ENCODE results near the gene CARD19. TPM values are rescaled to one million over a fixed set of nuclear protein-coding genes. Genes with fewer than 3 reads are reported as not detected.

Gene CARD19
- total and polyA plus RNA-seq, 2 donors (not counting 1 experiment from before 2014, with no cell fraction given): 31.9 to 63.4 TPM

DNA sequence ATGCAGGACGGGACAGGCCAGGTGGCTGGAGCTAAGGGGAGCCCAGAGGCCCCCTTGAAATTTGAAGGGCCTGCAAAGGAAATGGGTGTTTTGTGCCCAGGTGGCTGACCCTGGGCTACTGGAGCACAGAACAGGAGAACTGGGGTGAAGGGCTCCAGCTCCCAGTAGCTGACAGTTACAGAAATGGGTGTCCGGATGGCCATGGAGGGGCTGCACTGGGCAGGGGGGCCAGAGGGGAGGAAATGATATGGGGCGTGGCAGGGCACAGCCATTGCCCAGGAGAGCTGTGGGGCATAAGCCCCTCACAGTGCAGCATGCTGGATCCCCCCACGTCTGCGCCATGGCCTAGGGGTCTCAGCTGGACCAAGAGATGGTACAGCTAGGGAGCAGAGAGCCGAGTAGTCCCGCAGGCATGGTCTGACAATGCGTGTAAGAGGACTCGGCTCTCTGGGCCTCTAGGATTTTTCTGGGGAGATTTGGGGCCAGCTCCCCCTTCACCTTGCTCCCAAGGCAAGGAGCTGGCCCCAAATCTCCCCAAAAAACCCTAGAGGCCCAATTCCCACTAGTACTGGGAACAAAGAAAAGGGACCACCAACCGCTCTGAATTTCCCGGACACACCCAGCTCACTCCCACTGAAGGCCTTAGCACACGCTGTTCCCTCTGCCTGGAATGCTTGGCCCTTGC, 7.9 kb upstream of the CARD19 start:
- H3K9me3 ChIP-seq (ENCODE audit: control extremely low read depth in 1 of 3, control insufficient read depth in 2 of 3, insufficient read depth in 1 of 3, low read length in 2 of 3): peaks cover 0 to 26% (median 0%) of the 10 kb centered on the region in 3 donors
- H3K79me2 ChIP-seq (ENCODE audit: control insufficient read depth, insufficient read depth, low read length): no peaks in the 10 kb centered on the region
- Mint-ChIP-seq H3K4me3 (no peak overlapping the region), H3K27ac (peak overlapping the region; percentile 48), H3K9me3 (ENCODE audit: insufficient read depth) (peaks cover 5% of the 10 kb centered on the region), H3K4me1 (peaks cover 31% of the 10 kb centered on the region), H3K27me3 (no peaks in the 10 kb centered on the region)
- POLR2A ChIA-PET: no interaction called here
- H4K20me1 ChIP-seq (ENCODE audit: control insufficient read depth, insufficient read depth, low read length, poor library complexity, severe bottlenecking): no peaks in the 10 kb centered on the region
- intact Hi-C loops (cut with micrococcal nuclease): no loop called here
- CTCF ChIA-PET: interaction anchor here (0.8 to 2.0 kb wide), 2 partner anchors 20 to 21 kb away, joined by 3 to 4 read pairs; no protein-coding TSS in a partner anchor
- peaks cover 7 to 39% of the 10 kb centered on the region in 2 experiments for H3K36me3 ChIP-seq (replicated peaks in 1 of 2; ENCODE audit: control extremely low read depth in 1 of 2, control insufficient read depth in 1 of 2, extremely low read depth in 1 of 2, insufficient read depth in 2 of 2, low read length in 1 of 2)
- H3K4me1 ChIP-seq (ENCODE audit: control insufficient read depth in 2 of 2, insufficient read depth in 2 of 2, low read length in 2 of 2): peaks cover 27 to 28% of the 10 kb centered on the region in 2 donors
- H3K27me3 ChIP-seq (replicated peaks in 1 of 4; ENCODE audit: control extremely low read depth in 1 of 4, control insufficient read depth in 3 of 4, insufficient read depth in 4 of 4, low read length in 3 of 4): no peaks in the 10 kb centered on the region
- DNase-seq (no peak), ATAC-seq (ENCODE audit: low read depth) (no peak)
- H3K4me2 ChIP-seq (replicated peaks; ENCODE audit: low read depth, low read length, poor library complexity, severe bottlenecking): no peak overlapping the region
- no peak overlapping the region for H3K4me3 ChIP-seq (ENCODE audit: control extremely low read depth in 1 of 5, extremely low read depth in 1 of 5, insufficient read depth in 1 of 5, low read depth in 2 of 5, low read length in 4 of 5)
- H2AFZ ChIP-seq (ENCODE audit: insufficient read depth, low read depth, low read length, poor library complexity, severe bottlenecking): no peak overlapping the region
- 97% methylated on average over 10 of the region's 12 CpGs for WGBS (ENCODE audit: insufficient coverage)
- H3K27ac ChIP-seq (ENCODE audit: low read length in 2 of 2): no peak overlapping the region
- no peak overlapping the region for H3K9ac ChIP-seq (ENCODE audit: low read length)
- TF ChIP-seq, protein P1, sequence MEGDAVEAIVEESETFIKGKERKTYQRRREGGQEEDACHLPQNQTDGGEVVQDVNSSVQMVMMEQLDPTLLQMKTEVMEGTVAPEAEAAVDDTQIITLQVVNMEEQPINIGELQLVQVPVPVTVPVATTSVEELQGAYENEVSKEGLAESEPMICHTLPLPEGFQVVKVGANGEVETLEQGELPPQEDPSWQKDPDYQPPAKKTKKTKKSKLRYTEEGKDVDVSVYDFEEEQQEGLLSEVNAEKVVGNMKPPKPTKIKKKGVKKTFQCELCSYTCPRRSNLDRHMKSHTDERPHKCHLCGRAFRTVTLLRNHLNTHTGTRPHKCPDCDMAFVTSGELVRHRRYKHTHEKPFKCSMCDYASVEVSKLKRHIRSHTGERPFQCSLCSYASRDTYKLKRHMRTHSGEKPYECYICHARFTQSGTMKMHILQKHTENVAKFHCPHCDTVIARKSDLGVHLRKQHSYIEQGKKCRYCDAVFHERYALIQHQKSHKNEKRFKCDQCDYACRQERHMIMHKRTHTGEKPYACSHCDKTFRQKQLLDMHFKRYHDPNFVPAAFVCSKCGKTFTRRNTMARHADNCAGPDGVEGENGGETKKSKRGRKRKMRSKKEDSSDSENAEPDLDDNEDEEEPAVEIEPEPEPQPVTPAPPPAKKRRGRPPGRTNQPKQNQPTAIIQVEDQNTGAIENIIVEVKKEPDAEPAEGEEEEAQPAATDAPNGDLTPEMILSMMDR (IDR thresholded peaks at IDR 0.05): no peak
- TF ChIP-seq EZH2 (IDR thresholded peaks at IDR 0.05; ENCODE audit: borderline replicate concordance, insufficient read depth, low read depth, low read length, poor library complexity, severe bottlenecking): no peak

DNA sequence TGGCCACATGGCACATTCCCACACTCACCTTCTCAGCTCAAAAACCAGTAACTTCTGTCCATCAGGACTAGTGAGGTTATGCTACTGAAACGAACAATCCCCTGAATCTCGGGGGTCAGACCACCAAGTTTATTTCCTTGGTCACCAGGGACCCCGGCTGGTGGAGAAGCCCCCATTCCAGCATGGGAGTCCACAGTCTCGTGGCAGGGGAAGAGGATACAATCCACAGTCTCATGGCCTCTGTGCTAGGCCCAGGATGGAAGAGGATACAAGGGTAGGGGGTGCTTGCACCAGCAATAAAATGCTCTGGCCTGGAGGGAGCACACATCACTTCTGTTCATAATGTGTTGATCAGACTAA, 7.4 kb upstream of the CARD19 start:
- no peak for DNase-seq
- no peaks in the 10 kb centered on the region for H3K27me3 Mint-ChIP-seq

More for the DNA sequence above, 7.4 kb upstream of the CARD19 start:
- H3K79me2 ChIP-seq (ENCODE audit: control insufficient read depth, insufficient read depth, low read length): no peaks in the 10 kb centered on the region
- H3K27ac Mint-ChIP-seq: peak overlapping the region; percentile 48
- peaks cover 7 to 34% of the 10 kb centered on the region in 2 experiments for H3K36me3 ChIP-seq (replicated peaks in 1 of 2; ENCODE audit: control extremely low read depth in 1 of 2, control insufficient read depth in 1 of 2, extremely low read depth in 1 of 2, insufficient read depth in 2 of 2, low read length in 1 of 2)
- CTCF ChIA-PET: interaction anchor here (0.8 kb wide), 1 partner anchor 20 kb away, joined by 3 read pairs; no protein-coding TSS in a partner anchor
- peaks cover 36% of the 10 kb centered on the region for H3K4me1 Mint-ChIP-seq
- POLR2A ChIA-PET: no interaction called here
- 97% methylated on average over 4 of the region's 4 CpGs for WGBS (ENCODE audit: insufficient coverage)
- no peak overlapping the region for H2AFZ ChIP-seq (ENCODE audit: insufficient read depth, low read depth, low read length, poor library complexity, severe bottlenecking)
- no peaks in the 10 kb centered on the region for H3K27me3 ChIP-seq (replicated peaks in 1 of 4; ENCODE audit: control extremely low read depth in 1 of 4, control insufficient read depth in 3 of 4, insufficient read depth in 4 of 4, low read length in 3 of 4)
- H3K4me3 ChIP-seq (ENCODE audit: control extremely low read depth in 1 of 5, extremely low read depth in 1 of 5, insufficient read depth in 1 of 5, low read depth in 2 of 5, low read length in 4 of 5): no peak overlapping the region
- peaks cover 0 to 26% (median 0%) of the 10 kb centered on the region in 3 donors for H3K9me3 ChIP-seq (ENCODE audit: control extremely low read depth in 1 of 3, control insufficient read depth in 2 of 3, insufficient read depth in 1 of 3, low read length in 2 of 3)
- peaks cover 5% of the 10 kb centered on the region for H3K9me3 Mint-ChIP-seq (ENCODE audit: insufficient read depth)
- no peaks in the 10 kb centered on the region for H4K20me1 ChIP-seq (ENCODE audit: control insufficient read depth, insufficient read depth, low read length, poor library complexity, severe bottlenecking)
- ATAC-seq (ENCODE audit: low read depth): no peak
- peaks cover 32 to 33% of the 10 kb centered on the region in 2 donors for H3K4me1 ChIP-seq (ENCODE audit: control insufficient read depth in 2 of 2, insufficient read depth in 2 of 2, low read length in 2 of 2)
- no peak overlapping the region for H3K4me2 ChIP-seq (replicated peaks; ENCODE audit: low read depth, low read length, poor library complexity, severe bottlenecking)
- H3K27ac ChIP-seq (ENCODE audit: low read length in 2 of 2): no peak overlapping the region
- no peak overlapping the region for H3K9ac ChIP-seq (ENCODE audit: low read length)
- TF ChIP-seq, protein P1 (IDR thresholded peaks at IDR 0.05): no peak
- no peak for TF ChIP-seq EZH2 (IDR thresholded peaks at IDR 0.05; ENCODE audit: borderline replicate concordance, insufficient read depth, low read depth, low read length, poor library complexity, severe bottlenecking)
- intact Hi-C loops (cut with micrococcal nuclease): no loop called here
- H3K4me3 Mint-ChIP-seq: no peak overlapping the region
